HepG2 (cell line): ENCODE results near the gene FITM2. TPM values are rescaled to one million over a fixed set of nuclear protein-coding genes. Genes with fewer than 3 reads are reported as not detected.
A peak's percentile ranks its signal among the peaks of the same experiment; 100 is the strongest.

Source experiments
- IRF2 ChIP-seq: IDR thresholded peaks from 2 replicates; pipeline ENCODE4 v1.6.1; 2018; ENCODE audit warnings: missing genetic modification reagents, missing compliant biosample characterization
- PHF20 ChIP-seq: sonication (generic); formaldehyde crosslinking; IDR thresholded peaks from 2 replicates; pipeline ENCODE4 v1.5.0; 2020; ENCODE audit warnings: mild to moderate bottlenecking, missing genetic modification reagents
- RORA ChIP-seq: sonication (generic); formaldehyde crosslinking; IDR thresholded peaks from 2 replicates; pipeline ENCODE4 v1.5.0; 2020; ENCODE audit warnings: mild to moderate bottlenecking, missing genetic modification reagents, moderate library complexity
- SALL2 ChIP-seq: sonication (generic); formaldehyde crosslinking; IDR thresholded peaks from 2 replicates; pipeline ENCODE4 v1.8.1; 2023; ENCODE audit warnings: mild to moderate bottlenecking, missing genetic modification reagents, inconsistent platforms
- SNAI1 ChIP-seq: sonication (generic); formaldehyde crosslinking; IDR thresholded peaks from 2 replicates; pipeline ENCODE4 v1.5.0; 2020; ENCODE audit warnings: mild to moderate bottlenecking, missing genetic modification reagents, borderline replicate concordance
- SUZ12 ChIP-seq: fragments of 150-350 bp; IDR thresholded peaks from 2 replicates; pipeline ENCODE4 v1.6.1; 2014; ENCODE audit warnings: low read depth, low read length
- TFE3 ChIP-seq: IDR thresholded peaks from 2 replicates; pipeline ENCODE4 v1.6.1; 2016
- ZBTB7B ChIP-seq: sonication (generic); formaldehyde crosslinking; IDR thresholded peaks from 2 replicates; pipeline ENCODE4 v1.4.0; 2020; ENCODE audit warnings: missing genetic modification reagents
- ZNF138 ChIP-seq: sonication (generic); formaldehyde crosslinking; IDR thresholded peaks from 2 replicates; pipeline ENCODE4 v1.5.0; 2020; ENCODE audit warnings: mild to moderate bottlenecking, low read depth, missing genetic modification reagents
- ZNF326 ChIP-seq: sonication (generic); formaldehyde crosslinking; IDR thresholded peaks from 2 replicates; pipeline ENCODE4 v1.4.0; 2020; ENCODE audit warnings: missing genetic modification reagents, borderline replicate concordance
- ZNF329 ChIP-seq: sonication (generic); formaldehyde crosslinking; IDR thresholded peaks from 2 replicates; pipeline ENCODE4 v1.9.0; 2021; ENCODE audit warnings: low read depth, mild to moderate bottlenecking, missing genetic modification reagents
- ZNF616 ChIP-seq: sonication (generic); formaldehyde crosslinking; IDR thresholded peaks from 2 replicates; pipeline ENCODE4 v1.5.0; 2020; ENCODE audit warnings: low read depth, mild to moderate bottlenecking, missing genetic modification reagents
- ZNF672 ChIP-seq: sonication (generic); formaldehyde crosslinking; IDR thresholded peaks from 2 replicates; pipeline ENCODE4 v1.8.1; 2022; ENCODE audit warnings: missing genetic modification reagents
- polyA plus RNA-seq, 8 experiments: library from polyadenylated mRNA; depleted of rRNA in 3 of 8; stranded (reverse) in 7 of 8; unstranded in 1 of 8; fragments of >200 nt; fragmentation: Illumina TruSeq in 4 of 8; extraction: Trizol in 4 of 8; gene quantifications; 2 replicates each; pipeline versions ENCODE4 v1.2.1 to v1.2.3, GENCODE V29; 2011 to 2016; ENCODE audit warnings: low read depth in 4 of 8, missing spikeins in 1 of 8, mixed read lengths in 1 of 8; ENCODE audit not compliant: insufficient read depth in 1 of 8
- total RNA-seq, 5 experiments: library from RNA; depleted of rRNA; stranded (reverse); fragments of >200 nt; fragmentation: Illumina TruSeq; extraction: Trizol; gene quantifications; 2 replicates each; pipeline ENCODE4 v1.2.3, GENCODE V29; 2016; ENCODE audit warnings: low read depth in 1 of 5
- TF ChIP-seq, protein P1 (sequence below): sonication (generic); formaldehyde crosslinking; IDR thresholded peaks from 2 replicates; pipeline ENCODE4 v1.4.0; 2020; ENCODE audit warnings: mild to moderate bottlenecking, missing genetic modification reagents
- TF ChIP-seq, protein P2 (sequence below): sonication (generic); formaldehyde crosslinking; IDR thresholded peaks from 2 replicates; pipeline ENCODE4 v1.4.0; 2020; ENCODE audit warnings: low read depth, missing genetic modification reagents
- TF ChIP-seq, protein P3 (sequence below): sonication (generic); formaldehyde crosslinking; IDR thresholded peaks from 2 replicates; pipeline ENCODE4 v1.9.0; 2021; ENCODE audit warnings: missing genetic modification reagents, borderline replicate concordance
- TF ChIP-seq, protein P4 (sequence below): IDR thresholded peaks from 2 replicates; pipeline ENCODE4 v1.6.1; 2012; ENCODE audit warnings: low read depth, low read length, improper control_type of control experiment

The FITM2 gene
- total and polyA plus RNA-seq, 2 of the 13 experiments (the other 11 are each of a cell fraction or from before 2014, with no cell fraction given) = 9.6 to 24.5 TPM

- TF ChIP-seq ZNF672 (no peak), ZNF326 (no peak), ZNF329 (no peak), SUZ12 (no peak), SALL2 (CRISPR knock-in tag) (no peak), SNAI1 (no peak), ZNF138 (no peak), IRF2 (CRISPR knock-in tag) (no peak), PHF20 (CRISPR knock-in tag) (no peak), TFE3 (0 out of 2 replicates have a peak, but pooled peaks have one; percentile 33), RORA (CRISPR knock-in tag) (no peak), ZNF616 (CRISPR knock-in tag) (no peak), ZBTB7B (CRISPR knock-in tag) (no peak)
- TF ChIP-seq, protein P1, sequence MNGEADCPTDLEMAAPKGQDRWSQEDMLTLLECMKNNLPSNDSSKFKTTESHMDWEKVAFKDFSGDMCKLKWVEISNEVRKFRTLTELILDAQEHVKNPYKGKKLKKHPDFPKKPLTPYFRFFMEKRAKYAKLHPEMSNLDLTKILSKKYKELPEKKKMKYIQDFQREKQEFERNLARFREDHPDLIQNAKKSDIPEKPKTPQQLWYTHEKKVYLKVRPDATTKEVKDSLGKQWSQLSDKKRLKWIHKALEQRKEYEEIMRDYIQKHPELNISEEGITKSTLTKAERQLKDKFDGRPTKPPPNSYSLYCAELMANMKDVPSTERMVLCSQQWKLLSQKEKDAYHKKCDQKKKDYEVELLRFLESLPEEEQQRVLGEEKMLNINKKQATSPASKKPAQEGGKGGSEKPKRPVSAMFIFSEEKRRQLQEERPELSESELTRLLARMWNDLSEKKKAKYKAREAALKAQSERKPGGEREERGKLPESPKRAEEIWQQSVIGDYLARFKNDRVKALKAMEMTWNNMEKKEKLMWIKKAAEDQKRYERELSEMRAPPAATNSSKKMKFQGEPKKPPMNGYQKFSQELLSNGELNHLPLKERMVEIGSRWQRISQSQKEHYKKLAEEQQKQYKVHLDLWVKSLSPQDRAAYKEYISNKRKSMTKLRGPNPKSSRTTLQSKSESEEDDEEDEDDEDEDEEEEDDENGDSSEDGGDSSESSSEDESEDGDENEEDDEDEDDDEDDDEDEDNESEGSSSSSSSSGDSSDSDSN (CRISPR knock-in tag) = no peak
- TF ChIP-seq, protein P2, sequence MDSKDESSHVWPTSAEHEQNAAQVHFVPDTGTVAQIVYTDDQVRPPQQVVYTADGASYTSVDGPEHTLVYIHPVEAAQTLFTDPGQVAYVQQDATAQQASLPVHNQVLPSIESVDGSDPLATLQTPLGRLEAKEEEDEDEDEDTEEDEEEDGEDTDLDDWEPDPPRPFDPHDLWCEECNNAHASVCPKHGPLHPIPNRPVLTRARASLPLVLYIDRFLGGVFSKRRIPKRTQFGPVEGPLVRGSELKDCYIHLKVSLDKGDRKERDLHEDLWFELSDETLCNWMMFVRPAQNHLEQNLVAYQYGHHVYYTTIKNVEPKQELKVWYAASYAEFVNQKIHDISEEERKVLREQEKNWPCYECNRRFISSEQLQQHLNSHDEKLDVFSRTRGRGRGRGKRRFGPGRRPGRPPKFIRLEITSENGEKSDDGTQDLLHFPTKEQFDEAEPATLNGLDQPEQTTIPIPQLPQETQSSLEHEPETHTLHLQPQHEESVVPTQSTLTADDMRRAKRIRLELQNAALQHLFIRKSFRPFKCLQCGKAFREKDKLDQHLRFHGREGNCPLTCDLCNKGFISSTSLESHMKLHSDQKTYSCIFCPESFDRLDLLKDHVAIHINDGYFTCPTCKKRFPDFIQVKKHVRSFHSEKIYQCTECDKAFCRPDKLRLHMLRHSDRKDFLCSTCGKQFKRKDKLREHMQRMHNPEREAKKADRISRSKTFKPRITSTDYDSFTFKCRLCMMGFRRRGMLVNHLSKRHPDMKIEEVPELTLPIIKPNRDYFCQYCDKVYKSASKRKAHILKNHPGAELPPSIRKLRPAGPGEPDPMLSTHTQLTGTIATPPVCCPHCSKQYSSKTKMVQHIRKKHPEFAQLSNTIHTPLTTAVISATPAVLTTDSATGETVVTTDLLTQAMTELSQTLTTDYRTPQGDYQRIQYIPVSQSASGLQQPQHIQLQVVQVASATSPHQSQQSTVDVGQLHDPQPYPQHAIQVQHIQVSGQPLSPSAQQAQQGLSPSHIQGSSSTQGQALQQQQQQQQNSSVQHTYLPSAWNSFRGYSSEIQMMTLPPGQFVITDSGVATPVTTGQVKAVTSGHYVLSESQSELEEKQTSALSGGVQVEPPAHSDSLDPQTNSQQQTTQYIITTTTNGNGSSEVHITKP (CRISPR knock-in tag) = no peak
- TF ChIP-seq, protein P3, sequence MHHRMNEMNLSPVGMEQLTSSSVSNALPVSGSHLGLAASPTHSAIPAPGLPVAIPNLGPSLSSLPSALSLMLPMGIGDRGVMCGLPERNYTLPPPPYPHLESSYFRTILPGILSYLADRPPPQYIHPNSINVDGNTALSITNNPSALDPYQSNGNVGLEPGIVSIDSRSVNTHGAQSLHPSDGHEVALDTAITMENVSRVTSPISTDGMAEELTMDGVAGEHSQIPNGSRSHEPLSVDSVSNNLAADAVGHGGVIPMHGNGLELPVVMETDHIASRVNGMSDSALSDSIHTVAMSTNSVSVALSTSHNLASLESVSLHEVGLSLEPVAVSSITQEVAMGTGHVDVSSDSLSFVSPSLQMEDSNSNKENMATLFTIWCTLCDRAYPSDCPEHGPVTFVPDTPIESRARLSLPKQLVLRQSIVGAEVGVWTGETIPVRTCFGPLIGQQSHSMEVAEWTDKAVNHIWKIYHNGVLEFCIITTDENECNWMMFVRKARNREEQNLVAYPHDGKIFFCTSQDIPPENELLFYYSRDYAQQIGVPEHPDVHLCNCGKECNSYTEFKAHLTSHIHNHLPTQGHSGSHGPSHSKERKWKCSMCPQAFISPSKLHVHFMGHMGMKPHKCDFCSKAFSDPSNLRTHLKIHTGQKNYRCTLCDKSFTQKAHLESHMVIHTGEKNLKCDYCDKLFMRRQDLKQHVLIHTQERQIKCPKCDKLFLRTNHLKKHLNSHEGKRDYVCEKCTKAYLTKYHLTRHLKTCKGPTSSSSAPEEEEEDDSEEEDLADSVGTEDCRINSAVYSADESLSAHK = no peak
- TF ChIP-seq, protein P4, sequence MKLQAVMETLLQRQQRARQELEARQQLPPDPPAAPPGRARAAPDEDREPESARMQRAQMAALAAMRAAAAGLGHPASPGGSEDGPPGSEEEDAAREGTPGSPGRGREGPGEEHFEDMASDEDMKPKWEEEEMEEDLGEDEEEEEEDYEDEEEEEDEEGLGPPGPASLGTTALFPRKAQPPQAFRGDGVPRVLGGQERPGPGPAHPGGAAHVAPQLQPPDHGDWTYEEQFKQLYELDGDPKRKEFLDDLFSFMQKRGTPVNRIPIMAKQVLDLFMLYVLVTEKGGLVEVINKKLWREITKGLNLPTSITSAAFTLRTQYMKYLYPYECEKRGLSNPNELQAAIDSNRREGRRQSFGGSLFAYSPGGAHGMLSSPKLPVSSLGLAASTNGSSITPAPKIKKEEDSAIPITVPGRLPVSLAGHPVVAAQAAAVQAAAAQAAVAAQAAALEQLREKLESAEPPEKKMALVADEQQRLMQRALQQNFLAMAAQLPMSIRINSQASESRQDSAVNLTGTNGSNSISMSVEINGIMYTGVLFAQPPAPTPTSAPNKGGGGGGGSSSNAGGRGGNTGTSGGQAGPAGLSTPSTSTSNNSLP = no peak
Observed at GRCh38 chr20:44274303-44275017, 36.5 kb downstream of the FITM2 start (continued).
